ES-I3 (cell line): ENCODE data around the gene TSEN2.
"Not testable (repeated sequence)": the region's sequence is repeated elsewhere in the genome, so short reads cannot be mapped to it uniquely, and the experiment has no call there.

Experiments
- H3K36me3 ChIP-seq: 2 replicates; pipeline ENCODE4 v1.6.1; 2013; ENCODE audit warnings: mild to moderate bottlenecking, low read length, control low read depth, moderate library complexity; ENCODE audit not compliant: insufficient read depth
- H3K4me1 ChIP-seq: 2 replicates; pipeline ENCODE4 v1.6.1; 2013; ENCODE audit warnings: mild to moderate bottlenecking, control low read depth, low read length; ENCODE audit not compliant: insufficient read depth
- H3K9ac ChIP-seq: 2 replicates; pipeline ENCODE4 v1.6.1; 2013; ENCODE audit warnings: low read depth, mild to moderate bottlenecking, low read length, moderate library complexity
- H3K9me3 ChIP-seq: 2 replicates; pipeline ENCODE4 v1.6.1; 2013; ENCODE audit warnings: mild to moderate bottlenecking, low read length, moderate library complexity; ENCODE audit not compliant: control insufficient read depth, insufficient read depth

Gene TSEN2

DNA sequence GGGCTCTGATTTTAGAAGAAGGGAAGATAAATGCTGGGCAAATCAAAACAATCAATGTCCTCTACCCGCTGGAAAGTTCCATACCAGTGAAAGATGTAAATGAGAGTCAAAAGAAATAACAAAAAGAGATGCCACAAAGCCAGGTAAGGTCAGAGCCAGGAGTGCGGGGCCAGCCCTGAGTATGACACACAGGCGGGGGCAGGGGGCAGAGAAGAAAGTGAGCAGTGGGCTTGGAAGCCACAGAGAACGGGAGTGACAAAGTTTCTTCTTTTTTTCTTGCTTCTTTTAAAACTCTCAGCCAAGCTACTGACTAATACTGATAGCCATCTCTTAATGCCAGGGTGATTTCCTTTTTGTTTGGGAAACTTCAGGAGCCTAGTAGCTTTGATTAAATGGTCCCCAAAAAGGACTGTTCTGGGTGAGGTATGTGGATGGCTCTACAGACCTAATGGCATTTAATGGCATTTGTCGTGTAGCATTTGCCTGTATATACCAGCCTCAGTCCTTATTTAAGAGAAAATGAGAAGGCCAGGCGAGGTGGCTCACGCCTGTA is 23.1 kb upstream of the TSEN2 start:
- Histone ChIP-seq H3K9me3 (no peaks in the 10 kb centered on the region), H3K9ac (no peak overlapping the region), H3K4me1 (no peaks in the 10 kb centered on the region), H3K36me3 (no peaks in the 10 kb centered on the region)

GRCh38 chr3:12462159-12462947 is 21.9 kb upstream of the TSEN2 start:
- no peak overlapping the region for H3K9ac ChIP-seq
- H3K9me3 ChIP-seq: no peaks in the 10 kb centered on the region
- no peaks in the 10 kb centered on the region for H3K4me1 ChIP-seq
- no peaks in the 10 kb centered on the region for H3K36me3 ChIP-seq

DNA sequence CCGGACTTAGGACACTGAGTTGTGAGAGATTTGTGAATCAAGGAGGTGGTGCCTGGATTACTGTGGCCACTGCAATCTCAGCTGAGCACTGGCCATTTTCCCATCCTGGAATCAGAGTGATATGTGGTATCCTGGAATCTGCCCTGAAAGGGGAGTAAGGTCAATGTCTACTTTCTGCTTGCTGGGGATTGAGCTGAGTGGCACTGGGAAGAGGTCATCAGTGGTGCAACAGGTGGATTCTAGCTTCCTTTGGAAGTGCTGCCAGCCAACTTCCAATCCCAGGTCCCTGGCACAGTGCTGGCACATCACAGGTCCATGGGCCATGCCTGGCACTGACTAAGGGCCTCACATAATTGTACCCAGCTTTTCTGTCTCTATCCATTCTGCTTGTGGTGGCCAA is 20.6 kb upstream of the TSEN2 start:
- Histone ChIP-seq H3K9ac (no peak overlapping the region), H3K36me3 (no peaks in the 10 kb centered on the region), H3K4me1 (no peaks in the 10 kb centered on the region), H3K9me3 (no peaks in the 10 kb centered on the region)

- Histone ChIP-seq H3K9ac (no peak overlapping the region), H3K36me3 (no peaks in the 10 kb centered on the region), H3K4me1 (no peaks in the 10 kb centered on the region), H3K9me3 (no peaks in the 10 kb centered on the region)
Observed at GRCh38 chr3:12464181-12464580, 20.1 kb upstream of the TSEN2 start.

- Histone ChIP-seq H3K9me3 (no peaks in the 10 kb centered on the region), H3K36me3 (no peaks in the 10 kb centered on the region), H3K4me1 (no peaks in the 10 kb centered on the region), H3K9ac (no peak overlapping the region)
Observed at GRCh38 chr3:12465151-12465835, 19.0 kb upstream of the TSEN2 start.

GRCh38 chr3:12465836-12466225 is 18.4 kb upstream of the TSEN2 start:
- H3K36me3 ChIP-seq: no peaks in the 10 kb centered on the region
- H3K9ac ChIP-seq: no peak overlapping the region

DNA sequence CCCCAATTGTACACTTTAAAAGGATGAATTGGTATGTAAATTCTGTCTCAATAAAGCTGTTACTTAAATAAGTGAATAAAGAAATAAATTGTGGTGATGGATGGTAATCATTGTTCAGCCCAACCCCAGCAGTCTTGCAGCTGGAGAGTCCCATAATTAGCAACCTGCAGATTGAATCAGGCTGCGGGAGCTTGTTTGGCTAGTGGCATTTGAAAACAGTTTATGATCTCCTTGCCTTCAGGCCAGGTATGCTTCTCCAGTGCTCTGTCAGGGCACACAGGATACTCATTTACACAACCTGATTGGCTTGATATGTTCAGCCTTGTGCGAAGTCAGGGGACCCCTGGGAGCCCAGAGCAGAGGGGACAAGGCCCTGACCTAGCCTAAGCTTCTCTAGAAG is 16.5 kb upstream of the TSEN2 start:
- no peak overlapping the region for H3K9ac ChIP-seq
- no peaks in the 10 kb centered on the region for H3K36me3 ChIP-seq
- H3K9me3 ChIP-seq: no peaks in the 10 kb centered on the region
- H3K4me1 ChIP-seq: peaks cover 4% of the 10 kb centered on the region; the same call in 1 of the 2 replicates

More at GRCh38 chr3:12465836-12466225, 18.4 kb upstream of the TSEN2 start:
- no peaks in the 10 kb centered on the region for H3K4me1 ChIP-seq
- no peaks in the 10 kb centered on the region for H3K9me3 ChIP-seq

GRCh38 chr3:12468276-12468675 is 16.0 kb upstream of the TSEN2 start:
- Histone ChIP-seq H3K4me1 (peaks cover 4% of the 10 kb centered on the region; the same call in 1 of the 2 replicates), H3K36me3 (no peaks in the 10 kb centered on the region), H3K9me3 (no peaks in the 10 kb centered on the region), H3K9ac (no peak overlapping the region)

GRCh38 chr3:12468757-12469156 is 15.5 kb upstream of the TSEN2 start:
- H3K36me3 ChIP-seq: no peaks in the 10 kb centered on the region
- H3K4me1 ChIP-seq: peaks cover 4% of the 10 kb centered on the region; the same call in 1 of the 2 replicates
- no peaks in the 10 kb centered on the region for H3K9me3 ChIP-seq
- H3K9ac ChIP-seq: no peak overlapping the region

- H3K36me3 ChIP-seq, H3K4me1 ChIP-seq, H3K9ac ChIP-seq, H3K9me3 ChIP-seq: not testable (repeated sequence)
Observed at GRCh38 chr3:12469222-12469621, 15.1 kb upstream of the TSEN2 start.

GRCh38 chr3:12470111-12470510 is 14.2 kb upstream of the TSEN2 start:
- Histone ChIP-seq H3K4me1 (peaks cover 4% of the 10 kb centered on the region; the same call in 1 of the 2 replicates), H3K9ac (no peak overlapping the region), H3K9me3 (no peaks in the 10 kb centered on the region), H3K36me3 (no peaks in the 10 kb centered on the region)

DNA sequence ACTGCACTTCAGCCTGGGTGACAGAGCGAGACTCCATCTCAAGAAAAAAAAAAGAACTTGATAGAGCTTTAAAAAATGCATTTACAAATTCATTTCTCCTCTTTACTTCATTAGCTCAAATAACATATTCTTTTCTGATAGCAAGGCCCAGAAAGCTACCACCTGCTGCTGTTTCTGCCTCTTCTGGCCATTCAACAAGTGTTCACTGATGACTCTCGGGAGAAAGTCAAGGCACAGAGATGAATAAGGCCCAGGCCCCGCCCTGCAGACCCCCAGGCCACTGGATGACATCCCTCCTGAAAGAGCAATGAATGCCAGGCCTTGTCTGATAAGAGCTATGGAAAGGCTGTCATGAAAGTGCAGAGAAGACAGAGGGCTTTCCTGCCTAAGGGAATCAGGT is 13.6 kb upstream of the TSEN2 start:
- Histone ChIP-seq H3K36me3 (no peaks in the 10 kb centered on the region), H3K9ac (no peak overlapping the region), H3K4me1 (peaks cover 4% of the 10 kb centered on the region; the same call in 1 of the 2 replicates), H3K9me3 (no peaks in the 10 kb centered on the region)

DNA sequence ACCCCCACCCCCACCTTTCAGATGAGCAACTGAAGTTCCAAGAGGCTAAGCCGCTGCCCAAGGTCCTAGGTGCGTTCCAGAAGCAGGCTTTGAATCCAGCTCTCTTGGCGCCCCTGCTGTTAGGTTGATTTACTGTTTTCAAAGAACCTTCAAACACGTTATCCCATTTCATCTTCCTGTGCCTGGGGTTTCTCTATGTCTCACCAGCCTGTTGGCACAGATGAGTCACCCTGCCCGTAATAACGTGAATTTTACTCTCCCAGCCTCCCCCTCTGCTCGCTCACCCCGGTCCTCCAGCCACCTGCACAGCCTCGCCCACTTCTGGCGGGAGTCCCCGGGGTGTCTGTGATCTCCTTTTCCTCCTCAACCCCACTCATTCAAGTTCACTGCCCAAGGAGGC is 13.0 kb upstream of the TSEN2 start:
- Histone ChIP-seq H3K36me3 (no peaks in the 10 kb centered on the region), H3K9ac (no peak overlapping the region)

DNA sequence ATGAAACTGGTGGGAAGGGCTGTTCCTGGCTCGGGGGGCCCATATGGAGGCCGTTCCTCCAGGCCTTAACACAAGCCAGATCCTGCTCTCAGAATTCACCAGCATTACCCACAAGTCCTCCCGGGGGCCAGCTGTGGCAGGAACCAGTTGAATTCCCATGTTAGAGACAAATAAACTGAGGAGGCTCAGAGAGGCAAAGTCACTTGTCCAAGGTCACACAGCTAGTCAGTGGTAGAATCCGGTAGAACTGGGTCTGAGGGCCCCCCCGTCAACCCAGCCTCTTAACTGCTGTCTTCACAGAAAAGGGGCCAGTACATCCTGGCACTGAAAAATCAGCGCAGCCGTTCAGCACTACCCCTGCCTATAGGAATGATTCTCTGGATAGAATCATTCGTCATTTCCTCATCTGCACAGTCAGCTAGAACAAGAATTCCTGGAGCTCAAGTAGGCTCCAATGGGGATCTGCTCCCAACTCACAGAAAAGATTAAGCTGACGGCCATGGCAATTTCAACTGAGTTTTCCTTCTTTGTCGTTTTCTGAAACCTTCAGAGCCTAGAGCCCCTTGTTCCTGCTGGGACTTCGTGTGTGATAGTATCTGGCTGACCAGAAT is 12.2 kb upstream of the TSEN2 start:
- Histone ChIP-seq H3K9me3 (no peaks in the 10 kb centered on the region), H3K9ac (no peak overlapping the region), H3K4me1 (peaks cover 4% of the 10 kb centered on the region; the same call in 1 of the 2 replicates), H3K36me3 (no peaks in the 10 kb centered on the region)

More for the DNA sequence above, 13.0 kb upstream of the TSEN2 start:
- peaks cover 4% of the 10 kb centered on the region; the same call in 1 of the 2 replicates for H3K4me1 ChIP-seq
- no peaks in the 10 kb centered on the region for H3K9me3 ChIP-seq
